HepG2 (cell line): Measurements from ENCODE around the gene PRKCD. TPM values are rescaled to one million over a fixed set of nuclear protein-coding genes. Genes with fewer than 3 reads are reported as not detected.

Source experiments
- CEBPB ChIP-seq: IDR thresholded peaks from 2 replicates; pipeline ENCODE4 v1.6.1; 2011; ENCODE audit warnings: low read depth, low read length, improper control_type of control experiment, borderline replicate concordance
- CHD4 ChIP-seq: fragments of 200-600 bp; sonication (generic); IDR thresholded peaks from 2 replicates; pipeline ENCODE4 v1.7.0; 2017; ENCODE audit warnings: mild to moderate bottlenecking, low read length, borderline replicate concordance
- ELF4 ChIP-seq: sonication (generic); formaldehyde crosslinking; IDR thresholded peaks from 2 replicates; pipeline ENCODE4 v1.5.0; 2020; ENCODE audit warnings: missing genetic modification reagents, mild to moderate bottlenecking, moderate library complexity, borderline replicate concordance
- HOXA7 ChIP-seq: sonication (generic); formaldehyde crosslinking; IDR thresholded peaks from 2 replicates; pipeline ENCODE4 v1.8.1; 2022; ENCODE audit warnings: mild to moderate bottlenecking, missing genetic modification reagents, moderate library complexity
- LBX2 ChIP-seq: sonication (generic); formaldehyde crosslinking; IDR thresholded peaks from 2 replicates; pipeline ENCODE4 v1.5.0; 2020; ENCODE audit warnings: missing genetic modification reagents, mild to moderate bottlenecking, borderline replicate concordance
- MAFG ChIP-seq: sonication (generic); formaldehyde crosslinking; IDR thresholded peaks from 2 replicates; pipeline ENCODE4 v1.5.1; 2020; ENCODE audit warnings: mild to moderate bottlenecking, missing genetic modification reagents
- MTA1 ChIP-seq: sonication (generic); formaldehyde crosslinking; IDR thresholded peaks from 2 replicates; pipeline ENCODE4 v1.4.0; 2020; ENCODE audit warnings: missing genetic modification reagents, mild to moderate bottlenecking, borderline replicate concordance
- NCOR1 ChIP-seq: fragments of 200-600 bp; sonication (generic); IDR thresholded peaks from 2 replicates; pipeline ENCODE4 v1.7.0; 2017; ENCODE audit warnings: antibody characterized with exemption, low read length, borderline replicate concordance
- NFKB2 ChIP-seq: sonication (generic); formaldehyde crosslinking; IDR thresholded peaks from 2 replicates; pipeline ENCODE4 v1.4.0; 2020; ENCODE audit warnings: missing genetic modification reagents, borderline replicate concordance
- NKX3-1 ChIP-seq: sonication (generic); formaldehyde crosslinking; IDR thresholded peaks from 2 replicates; pipeline ENCODE4 v1.5.0; 2020; ENCODE audit warnings: missing genetic modification reagents
- PHF21A ChIP-seq: sonication (generic); formaldehyde crosslinking; IDR thresholded peaks from 2 replicates; pipeline ENCODE4 v1.5.0; 2020; ENCODE audit warnings: mild to moderate bottlenecking, missing genetic modification reagents
- RBM39 ChIP-seq: fragments of 200-400 bp; formaldehyde crosslinking; IDR thresholded peaks from one replicate; pipeline ENCODE4 v1.6.1; 2018; ENCODE audit warnings: antibody characterized with exemption, mild to moderate bottlenecking, low read depth, low read length; ENCODE audit not compliant: poor library complexity, severe bottlenecking
- TEAD3 ChIP-seq: optimal IDR thresholded peaks from 2 replicates; pipeline ENCODE3; 2016; ENCODE audit warnings: borderline replicate concordance
- THRA ChIP-seq: sonication (generic); formaldehyde crosslinking; IDR thresholded peaks from 2 replicates; pipeline ENCODE4 v1.4.0; 2020; ENCODE audit warnings: missing genetic modification reagents, borderline replicate concordance
- ZBTB8A ChIP-seq: sonication (generic); formaldehyde crosslinking; IDR thresholded peaks from 2 replicates; pipeline ENCODE4 v1.4.0; 2020; ENCODE audit warnings: mild to moderate bottlenecking, low read depth, missing genetic modification reagents, borderline replicate concordance
- ZFY ChIP-seq: sonication (generic); formaldehyde crosslinking; IDR thresholded peaks from 2 replicates; pipeline ENCODE4 v1.4.0; 2020; ENCODE audit warnings: missing genetic modification reagents
- ZNF333 ChIP-seq: sonication (generic); formaldehyde crosslinking; IDR thresholded peaks from 2 replicates; pipeline ENCODE4 v1.4.0; 2020; ENCODE audit warnings: mild to moderate bottlenecking, missing genetic modification reagents, borderline replicate concordance
- ZNF513 ChIP-seq: sonication (generic); formaldehyde crosslinking; conservative IDR thresholded peaks from 2 replicates; pipeline ENCODE4 v1.5.0; 2020; ENCODE audit warnings: missing genetic modification reagents
- ZNF530 ChIP-seq: sonication (generic); formaldehyde crosslinking; IDR thresholded peaks from 2 replicates; pipeline ENCODE4 v1.5.0; 2020; ENCODE audit warnings: low read depth, mild to moderate bottlenecking, missing genetic modification reagents
- ZNF558 ChIP-seq: sonication (generic); formaldehyde crosslinking; IDR thresholded peaks from 2 replicates; pipeline ENCODE4 v1.9.0; 2022; ENCODE audit warnings: mild to moderate bottlenecking, missing genetic modification reagents, borderline replicate concordance
- ZNF567 ChIP-seq: sonication (generic); formaldehyde crosslinking; IDR thresholded peaks from 2 replicates; pipeline ENCODE4 v1.8.1; 2023; ENCODE audit warnings: mild to moderate bottlenecking, missing genetic modification reagents, borderline replicate concordance
- ZNF766 ChIP-seq: sonication (generic); formaldehyde crosslinking; IDR thresholded peaks from 2 replicates; pipeline ENCODE4 v1.5.0; 2020; ENCODE audit warnings: missing genetic modification reagents, borderline replicate concordance
- polyA plus RNA-seq, 8 experiments: library from polyadenylated mRNA; depleted of rRNA in 3 of 8; stranded (reverse) in 7 of 8; unstranded in 1 of 8; fragments of >200 nt; fragmentation: Illumina TruSeq in 4 of 8; extraction: Trizol in 4 of 8; gene quantifications; 2 replicates each; pipeline versions ENCODE4 v1.2.1 to v1.2.3, GENCODE V29; 2011 to 2016; ENCODE audit warnings: low read depth in 4 of 8, missing spikeins in 1 of 8, mixed read lengths in 1 of 8; ENCODE audit not compliant: insufficient read depth in 1 of 8
- total RNA-seq, 5 experiments: library from RNA; depleted of rRNA; stranded (reverse); fragments of >200 nt; fragmentation: Illumina TruSeq; extraction: Trizol; gene quantifications; 2 replicates each; pipeline ENCODE4 v1.2.3, GENCODE V29; 2016; ENCODE audit warnings: low read depth in 1 of 5
- TF ChIP-seq, protein P1 (sequence below): IDR thresholded peaks from 2 replicates; pipeline ENCODE4 v1.6.1; 2016; ENCODE audit warnings: control low read depth
- TF ChIP-seq, protein P2 (sequence below): sonication (generic); formaldehyde crosslinking; IDR thresholded peaks from 2 replicates; pipeline ENCODE4 v1.8.0; 2022; ENCODE audit warnings: mild to moderate bottlenecking, missing genetic modification reagents, moderate library complexity

PRKCD gene
- total and polyA plus RNA-seq, 2 of the 13 experiments (the other 11 are each of a cell fraction or from before 2014, with no cell fraction given): 1.6 to 40.7 TPM

DNA sequence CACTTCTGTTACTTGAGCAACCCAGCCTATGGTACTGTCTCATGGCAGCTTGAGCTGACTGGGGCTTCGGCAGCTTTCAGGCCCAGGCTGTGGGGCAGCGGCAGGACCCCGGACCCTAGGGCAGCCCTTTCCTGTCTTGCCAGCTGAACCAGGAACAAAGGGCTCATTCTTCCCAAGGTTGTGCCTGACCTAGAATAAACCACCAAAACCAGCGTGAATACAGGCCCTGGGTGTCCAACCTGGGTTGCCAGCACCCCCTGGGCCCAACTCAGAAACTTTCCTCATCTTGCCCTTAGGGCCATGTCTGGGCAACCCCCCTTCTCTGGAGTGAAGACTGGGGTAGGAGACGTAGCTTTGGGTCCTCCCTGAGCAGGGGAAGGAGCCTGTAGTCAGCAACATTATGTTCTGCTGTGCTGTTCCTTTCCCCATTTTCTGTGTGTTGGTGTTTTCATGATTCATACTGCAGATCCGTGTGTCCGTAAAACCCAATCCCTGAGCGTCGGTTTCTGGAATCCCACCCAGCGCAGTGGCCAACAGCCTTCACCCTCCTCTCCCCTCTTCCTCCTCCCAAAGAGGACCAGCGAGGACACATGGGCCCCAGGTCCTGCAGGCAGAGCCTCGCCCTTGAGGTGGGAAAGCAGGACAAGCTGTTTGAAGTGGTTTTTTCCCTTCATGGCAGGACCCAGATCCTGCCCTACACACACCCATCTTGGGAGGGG is 61.3 kb downstream of the PRKCD start (continued):
- TF ChIP-seq ZNF567 (CRISPR knock-in tag): no peak
- TF ChIP-seq HOXA7 (CRISPR knock-in tag): no peak
- no peak for TF ChIP-seq ZBTB8A (CRISPR knock-in tag)
- 0 out of 2 replicates have a peak, but pooled peaks have one; percentile 19 for TF ChIP-seq THRA
- 0 out of 2 replicates have a peak, but pooled peaks have one; percentile 44 for TF ChIP-seq CHD4
- no peak for TF ChIP-seq MAFG (CRISPR knock-in tag)
- no peak for TF ChIP-seq ZNF530 (CRISPR knock-in tag)
- TF ChIP-seq TEAD3 (CRISPR knock-in tag): no peak
- TF ChIP-seq LBX2 (CRISPR knock-in tag): no peak
- TF ChIP-seq NCOR1: no peak
- no peak for TF ChIP-seq RBM39
- TF ChIP-seq NFKB2 (CRISPR knock-in tag): peak; percentile 50; the same call in 1 of the 2 replicates
- TF ChIP-seq ZNF766 (CRISPR knock-in tag): peak; percentile 80; the same call in 1 of the 2 replicates
- TF ChIP-seq, protein P1, sequence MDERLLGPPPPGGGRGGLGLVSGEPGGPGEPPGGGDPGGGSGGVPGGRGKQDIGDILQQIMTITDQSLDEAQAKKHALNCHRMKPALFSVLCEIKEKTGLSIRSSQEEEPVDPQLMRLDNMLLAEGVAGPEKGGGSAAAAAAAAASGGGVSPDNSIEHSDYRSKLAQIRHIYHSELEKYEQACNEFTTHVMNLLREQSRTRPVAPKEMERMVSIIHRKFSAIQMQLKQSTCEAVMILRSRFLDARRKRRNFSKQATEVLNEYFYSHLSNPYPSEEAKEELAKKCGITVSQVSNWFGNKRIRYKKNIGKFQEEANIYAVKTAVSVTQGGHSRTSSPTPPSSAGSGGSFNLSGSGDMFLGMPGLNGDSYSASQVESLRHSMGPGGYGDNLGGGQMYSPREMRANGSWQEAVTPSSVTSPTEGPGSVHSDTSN: no peak
- no peak for TF ChIP-seq ZNF558 (CRISPR knock-in tag)
- TF ChIP-seq CEBPB: no peak
- TF ChIP-seq, protein P2, sequence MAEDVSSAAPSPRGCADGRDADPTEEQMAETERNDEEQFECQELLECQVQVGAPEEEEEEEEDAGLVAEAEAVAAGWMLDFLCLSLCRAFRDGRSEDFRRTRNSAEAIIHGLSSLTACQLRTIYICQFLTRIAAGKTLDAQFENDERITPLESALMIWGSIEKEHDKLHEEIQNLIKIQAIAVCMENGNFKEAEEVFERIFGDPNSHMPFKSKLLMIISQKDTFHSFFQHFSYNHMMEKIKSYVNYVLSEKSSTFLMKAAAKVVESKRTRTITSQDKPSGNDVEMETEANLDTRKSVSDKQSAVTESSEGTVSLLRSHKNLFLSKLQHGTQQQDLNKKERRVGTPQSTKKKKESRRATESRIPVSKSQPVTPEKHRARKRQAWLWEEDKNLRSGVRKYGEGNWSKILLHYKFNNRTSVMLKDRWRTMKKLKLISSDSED (CRISPR knock-in tag): no peak
- 0 out of 2 replicates have a peak, but pooled peaks have one; percentile 48 for TF ChIP-seq NKX3-1 (CRISPR knock-in tag)
- peak; percentile 31; the same call in 1 of the 2 replicates for TF ChIP-seq MTA1
- TF ChIP-seq ZNF513 (CRISPR knock-in tag): no peak
- TF ChIP-seq PHF21A (CRISPR knock-in tag): peak; percentile 82
- TF ChIP-seq ZFY: peak; percentile 55; the same call in 1 of the 2 replicates
- no peak for TF ChIP-seq ELF4
- no peak for TF ChIP-seq ZNF333 (CRISPR knock-in tag)
